GM19438 (cell line): ENCODE results near the gene GRIFIN.
"Not testable (repeated sequence)": the region's sequence is repeated elsewhere in the genome, so short reads cannot be mapped to it uniquely, and the experiment has no call there.

ENCODE experiments used
- ATAC-seq: cut with Tn5 transposase; IDR thresholded peaks from one replicate; pipeline ENCODE4 v1.9.1; 2021; ENCODE audit warnings: low read depth; ENCODE audit not compliant: unreplicated experiment

Gene GRIFIN

GRCh38 chr7:2480070-2480408, 3.8 kb upstream of the GRIFIN start:
- ATAC-seq, result no peak

GRCh38 chr7:2479276-2480069, 3.3 kb upstream of the GRIFIN start:
- no peak for ATAC-seq

GRCh38 chr7:2478800-2479199, 2.6 kb upstream of the GRIFIN start:
- ATAC-seq, result no peak

GRCh38 chr7:2478399-2478785, 2.2 kb upstream of the GRIFIN start:
- ATAC-seq, result no peak

GRCh38 chr7:2477447-2478398, 1.5 kb upstream of the GRIFIN start:
- no peak for ATAC-seq

- no peak for ATAC-seq
Observed at GRCh38 chr7:2476776-2477446, 713 bp upstream of the GRIFIN start.

GRCh38 chr7:2475678-2476015, 551 bp downstream of the GRIFIN start:
- no peak for ATAC-seq

- no peak for ATAC-seq
Observed at GRCh38 chr7:2474813-2475677, 1.2 kb downstream of the GRIFIN start.

- no peak for ATAC-seq
Observed at GRCh38 chr7:2474224-2474623, 2.0 kb downstream of the GRIFIN start.

GRCh38 chr7:2473496-2474180, 2.6 kb downstream of the GRIFIN start:
- no peak for ATAC-seq

GRCh38 chr7:2472739-2473138, 3.5 kb downstream of the GRIFIN start:
- ATAC-seq, result no peak

GRCh38 chr7:2471396-2471795, 4.8 kb downstream of the GRIFIN start:
- ATAC-seq, result no peak

- no peak for ATAC-seq
Observed at GRCh38 chr7:2471022-2471329, 5.2 kb downstream of the GRIFIN start.

- no peak for ATAC-seq
Observed at GRCh38 chr7:2470204-2471021, 5.8 kb downstream of the GRIFIN start.

- not testable (repeated sequence) for ATAC-seq
Observed at GRCh38 chr7:2469460-2470203, 6.6 kb downstream of the GRIFIN start.

- ATAC-seq, result no peak
Observed at GRCh38 chr7:2468227-2468626, 8.0 kb downstream of the GRIFIN start.

GRCh38 chr7:2466675-2467074, 9.5 kb downstream of the GRIFIN start:
- ATAC-seq, result no peak

GRCh38 chr7:2465928-2466327, 10.3 kb downstream of the GRIFIN start:
- ATAC-seq, result no peak
